Stimulated activated CD8-positive, alpha-beta memory T cell treated with anti-CD3 and anti-CD28 coated beads, Interleukin-7, amount 100 ng/mL, for 48 hours (primary cell): ENCODE results near the gene OCIAD2.
"Not testable (repeated sequence)": the region's sequence is repeated elsewhere in the genome, so short reads cannot be mapped to it uniquely, and the experiment has no call there.

ENCODE experiments used
- DNase-seq, 2 donors: peaks; one replicate each; pipeline ENCODE4 v3.0.0-alpha.2; 2020; ENCODE audit warnings: low read depth in 1 of 2; ENCODE audit errors: extremely low read depth in 1 of 2

Gene OCIAD2

GRCh38 chr4:48907706-48908477, 1.3 kb upstream of the OCIAD2 start:
- no peak for DNase-seq

GRCh38 chr4:48905363-48906015, 1.1 kb downstream of the OCIAD2 start:
- DNase-seq = no peak

- no peak for DNase-seq
Observed at GRCh38 chr4:48904541-48905142, 1.9 kb downstream of the OCIAD2 start.

- DNase-seq = no peak
Observed at GRCh38 chr4:48904101-48904500, 2.5 kb downstream of the OCIAD2 start.

GRCh38 chr4:48902266-48902665, 4.3 kb downstream of the OCIAD2 start:
- DNase-seq = no peak

- no peak for DNase-seq
Observed at GRCh38 chr4:48901196-48901595, 5.4 kb downstream of the OCIAD2 start.

GRCh38 chr4:48899950-48900349, 6.6 kb downstream of the OCIAD2 start:
- no peak for DNase-seq

- DNase-seq = no peak
Observed at GRCh38 chr4:48899432-48899749, 7.2 kb downstream of the OCIAD2 start.

- DNase-seq = no peak
Observed at GRCh38 chr4:48898733-48899431, 7.7 kb downstream of the OCIAD2 start.

- DNase-seq = no peak
Observed at GRCh38 chr4:48896845-48897244, 9.7 kb downstream of the OCIAD2 start.

- no peak for DNase-seq
Observed at GRCh38 chr4:48891028-48891619, 15.4 kb downstream of the OCIAD2 start.

- DNase-seq = not testable (repeated sequence)
Observed at GRCh38 chr4:48889750-48890149, 16.8 kb downstream of the OCIAD2 start.

GRCh38 chr4:48881646-48882045, 24.9 kb downstream of the OCIAD2 start:
- DNase-seq = not testable (repeated sequence)

GRCh38 chr4:48879561-48880442, 26.8 kb downstream of the OCIAD2 start:
- no peak for DNase-seq

GRCh38 chr4:48877827-48878535, 28.6 kb downstream of the OCIAD2 start:
- no peak for DNase-seq

GRCh38 chr4:48864696-48865095, 41.9 kb downstream of the OCIAD2 start:
- DNase-seq = not testable (repeated sequence)

GRCh38 chr4:48863728-48864127, 42.8 kb downstream of the OCIAD2 start:
- no peak for DNase-seq

GRCh38 chr4:48862661-48863060, 43.9 kb downstream of the OCIAD2 start:
- DNase-seq = no peak

GRCh38 chr4:48862038-48862437, 44.5 kb downstream of the OCIAD2 start:
- no peak for DNase-seq

- DNase-seq = no peak
Observed at GRCh38 chr4:48858130-48858529, 48.4 kb downstream of the OCIAD2 start.
